ENCODE data around the gene CDK4. TPM values are rescaled to one million over a fixed set of nuclear protein-coding genes. Genes with fewer than 3 reads are reported as not detected.
A peak's percentile ranks its signal among the peaks of the same experiment; 100 is the strongest.

Gene CDK4
- total and polyA plus RNA-seq, 2 donors from 2014 or later, result 69.1 to 118 TPM

DNA sequence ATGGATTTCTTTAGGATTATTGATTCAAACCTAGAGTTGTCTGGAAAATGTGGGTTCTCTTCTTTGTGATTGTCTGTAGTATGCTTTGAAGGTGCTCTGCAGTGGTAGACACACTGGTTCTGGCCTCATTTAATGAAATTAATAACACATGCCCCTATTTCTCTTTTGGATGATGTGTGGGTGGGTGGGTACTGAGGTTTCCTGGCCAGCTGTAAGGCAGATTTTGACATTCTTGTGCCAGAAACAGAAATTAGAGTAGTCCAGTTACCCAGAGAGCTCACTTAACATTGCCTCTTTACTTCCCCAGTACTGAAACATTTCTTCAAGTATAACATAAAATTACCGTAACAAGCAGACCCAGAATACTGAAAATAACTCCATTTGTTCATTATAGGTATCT, 44.9 kb upstream of the CDK4 start:
- peaks cover 0 to 4% (median 0%) of the 10 kb centered on the region in 3 donors for H3K4me1 ChIP-seq (ENCODE audit: control insufficient read depth in 2 of 3, insufficient read depth in 2 of 3, low read depth in 1 of 3, low read length in 3 of 3)
- DNase-seq (no peak), FAIRE-seq (no peak)
- no peak overlapping the region for H3K27ac ChIP-seq (ENCODE audit: low read depth in 2 of 2, low read length in 2 of 2)
- H3K27me3 ChIP-seq (ENCODE audit: control insufficient read depth, insufficient read depth, low read length), result no peaks in the 10 kb centered on the region
- no peak for TF ChIP-seq CTCF (IDR thresholded peaks at IDR 0.05; ENCODE audit: borderline replicate concordance, extremely low read depth, insufficient read depth)
- no peak overlapping the region for H3K9ac ChIP-seq (ENCODE audit: low read length in 3 of 3)
- H3K4me3 ChIP-seq (ENCODE audit: low read length in 3 of 3), result no peak overlapping the region
- intact Hi-C loops (cut with DNase I), result no loop called here
- H3K9me3 ChIP-seq (ENCODE audit: control insufficient read depth in 2 of 3, insufficient read depth in 1 of 3, low read length in 3 of 3), result no peaks in the 10 kb centered on the region
- peaks cover 0 to 46% (median 30%) of the 10 kb centered on the region in 3 donors for H3K36me3 ChIP-seq (ENCODE audit: control insufficient read depth in 2 of 3, insufficient read depth in 3 of 3, low read length in 3 of 3)

GRCh38 chr12:57795354-57795753, 43.2 kb upstream of the CDK4 start:
- no peak overlapping the region for H3K4me3 ChIP-seq (ENCODE audit: low read length in 3 of 3)
- peaks cover 0 to 4% (median 0%) of the 10 kb centered on the region in 3 donors for H3K4me1 ChIP-seq (ENCODE audit: control insufficient read depth in 2 of 3, insufficient read depth in 2 of 3, low read depth in 1 of 3, low read length in 3 of 3)
- intact Hi-C loops (cut with DNase I), result no loop called here
- no peak for DNase-seq
- FAIRE-seq, result no peak
- no peak overlapping the region for H3K27ac ChIP-seq (ENCODE audit: low read depth in 2 of 2, low read length in 2 of 2)
- no peaks in the 10 kb centered on the region for H3K27me3 ChIP-seq (ENCODE audit: control insufficient read depth, insufficient read depth, low read length)
- H3K36me3 ChIP-seq (ENCODE audit: control insufficient read depth in 2 of 3, insufficient read depth in 3 of 3, low read length in 3 of 3), result peaks cover 0 to 35% (median 23%) of the 10 kb centered on the region in 3 donors
- H3K9ac ChIP-seq (ENCODE audit: low read length in 3 of 3), result no peak overlapping the region
- no peak for TF ChIP-seq CTCF (IDR thresholded peaks at IDR 0.05; ENCODE audit: borderline replicate concordance, extremely low read depth, insufficient read depth)
- H3K9me3 ChIP-seq (ENCODE audit: control insufficient read depth in 2 of 3, insufficient read depth in 1 of 3, low read length in 3 of 3), result no peaks in the 10 kb centered on the region

DNA sequence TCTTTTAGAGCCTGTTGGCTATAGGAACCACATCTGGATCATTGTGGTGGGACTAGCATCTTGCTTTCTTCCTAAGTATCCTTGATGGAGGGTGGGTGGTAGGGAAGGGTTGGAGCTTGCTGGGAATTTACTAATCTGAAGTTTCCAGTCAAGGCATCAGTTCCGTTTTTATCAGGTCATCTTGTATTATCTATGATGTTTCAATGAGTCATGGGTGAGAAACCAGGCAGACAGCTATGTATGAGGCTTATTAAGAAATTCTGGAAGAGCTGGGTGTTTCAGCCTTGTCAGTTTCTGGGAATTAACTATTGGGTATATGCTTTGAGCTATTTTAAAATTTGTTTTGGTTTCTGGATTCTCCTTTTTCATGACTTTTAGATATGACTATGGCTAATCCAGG, 41.8 kb upstream of the CDK4 start:
- peaks cover 0 to 4% (median 0%) of the 10 kb centered on the region in 3 donors for H3K4me1 ChIP-seq (ENCODE audit: control insufficient read depth in 2 of 3, insufficient read depth in 2 of 3, low read depth in 1 of 3, low read length in 3 of 3)
- H3K36me3 ChIP-seq (ENCODE audit: control insufficient read depth in 2 of 3, insufficient read depth in 3 of 3, low read length in 3 of 3), result peaks cover 2 to 30% (median 15%) of the 10 kb centered on the region in 3 donors
- TF ChIP-seq CTCF (IDR thresholded peaks at IDR 0.05; ENCODE audit: borderline replicate concordance, extremely low read depth, insufficient read depth), result no peak
- H3K27ac ChIP-seq (ENCODE audit: low read depth in 2 of 2, low read length in 2 of 2), result no peak overlapping the region
- no peaks in the 10 kb centered on the region for H3K27me3 ChIP-seq (ENCODE audit: control insufficient read depth, insufficient read depth, low read length)
- intact Hi-C loops (cut with DNase I), result no loop called here
- no peaks in the 10 kb centered on the region for H3K9me3 ChIP-seq (ENCODE audit: control insufficient read depth in 2 of 3, insufficient read depth in 1 of 3, low read length in 3 of 3)
- H3K9ac ChIP-seq (ENCODE audit: low read length in 3 of 3), result no peak overlapping the region
- no peak overlapping the region for H3K4me3 ChIP-seq (ENCODE audit: low read length in 3 of 3)
- DNase-seq (no peak), FAIRE-seq (no peak)

DNA sequence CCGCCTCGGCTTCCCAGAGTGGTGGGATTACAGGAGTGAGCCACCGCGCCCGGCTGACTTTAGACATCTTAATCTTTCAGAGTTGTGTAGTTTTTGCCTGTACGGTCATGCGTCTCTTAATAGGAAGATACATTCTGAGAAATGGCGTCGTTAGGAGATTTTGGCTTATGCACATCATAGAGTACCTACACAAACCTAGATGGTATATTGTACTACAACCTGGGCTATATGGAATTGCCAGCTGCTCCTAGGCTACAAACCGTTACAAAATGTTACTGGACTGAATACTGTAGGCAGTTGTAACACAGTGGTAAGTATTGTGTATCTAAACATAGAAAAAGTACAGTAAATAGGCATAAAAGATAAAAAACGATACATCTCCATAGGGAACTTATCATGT, 31.8 kb upstream of the CDK4 start:
- DNase-seq (no peak), FAIRE-seq (no peak)
- Histone ChIP-seq H3K36me3 (ENCODE audit: control insufficient read depth in 2 of 3, insufficient read depth in 3 of 3, low read length in 3 of 3) (peaks cover 5 to 19% (median 17%) of the 10 kb centered on the region in 3 donors), H3K4me1 (ENCODE audit: control insufficient read depth in 2 of 3, insufficient read depth in 2 of 3, low read depth in 1 of 3, low read length in 3 of 3) (peaks cover 0 to 33% (median 27%) of the 10 kb centered on the region in 3 donors), H3K27ac (ENCODE audit: low read depth in 2 of 2, low read length in 2 of 2) (no peak overlapping the region), H3K27me3 (ENCODE audit: control insufficient read depth, insufficient read depth, low read length) (no peaks in the 10 kb centered on the region), H3K9me3 (ENCODE audit: control insufficient read depth in 2 of 3, insufficient read depth in 1 of 3, low read length in 3 of 3) (no peaks in the 10 kb centered on the region), H3K9ac (ENCODE audit: low read length in 3 of 3) (peak overlapping the region in 1 of 3 donors; percentile 8), H3K4me3 (ENCODE audit: low read length in 3 of 3) (no peak overlapping the region)
- intact Hi-C loops (cut with DNase I), result no loop called here
- no peak for TF ChIP-seq CTCF (IDR thresholded peaks at IDR 0.05; ENCODE audit: borderline replicate concordance, extremely low read depth, insufficient read depth)
